HK-2 (cell line): ENCODE data around the gene CD8A.
"Not testable (repeated sequence)": the region's sequence is repeated elsewhere in the genome, so short reads cannot be mapped to it uniquely, and the experiment has no call there.

Experiments
- DNase-seq: peaks from one replicate; pipeline ENCODE4 v3.0.0-alpha.2; 2018; ENCODE audit not compliant: unreplicated experiment

Gene CD8A

GRCh38 chr2:86734896-86735295, 55.8 kb downstream of the CD8A start:
- not testable (repeated sequence) for DNase-seq
